ENCODE results near the gene DACT1. TPM values are rescaled to one million over a fixed set of nuclear protein-coding genes. Genes with fewer than 3 reads are reported as not detected.

The DACT1 gene
- total RNA-seq, 2 donors from 2014 or later = 0.42 to 4.2 TPM

DNA sequence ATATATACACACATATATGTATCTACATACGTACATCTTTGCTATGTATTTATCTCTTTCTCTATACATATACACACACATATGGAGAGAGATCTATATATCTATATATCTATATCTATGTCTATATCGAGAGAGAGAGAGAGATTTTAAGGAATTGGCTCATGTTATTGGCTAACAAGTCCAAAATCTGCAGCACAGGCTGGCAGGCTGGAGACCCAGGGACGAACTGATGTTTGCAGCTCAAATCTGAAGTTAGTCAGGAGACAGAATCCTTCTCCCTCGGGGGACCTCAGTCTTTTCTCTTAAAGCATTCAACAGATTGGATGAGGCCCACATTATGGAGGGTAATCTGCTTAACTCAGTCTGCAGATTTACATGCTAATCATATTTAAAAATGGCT lies 40.7 kb upstream of the DACT1 start:
- no peak overlapping the region for H3K4me3 ChIP-seq (ENCODE audit: low read length)
- no peak overlapping the region for H3K9ac ChIP-seq (ENCODE audit: extremely low read depth, low read length, poor library complexity, severe bottlenecking)
- H3K4me1 ChIP-seq (ENCODE audit: control insufficient read depth, insufficient read depth, low read length) = no peaks in the 10 kb centered on the region
- Mint-ChIP-seq H3K4me1 (no peaks in the 10 kb centered on the region), H3K36me3 (ENCODE audit: low read depth) (no peaks in the 10 kb centered on the region), H3K4me3 (no peak overlapping the region), H3K27ac (no peak overlapping the region), H3K27me3 (ENCODE audit: insufficient read depth) (no peaks in the 10 kb centered on the region), H3K9me3 (no peaks in the 10 kb centered on the region)
- 87 to 100% methylated on average over 2 to 3 of the region's 4 CpGs for WGBS, 2 experiments (ENCODE audit: insufficient coverage in 1 of 2, insufficient read length in 1 of 2)
- H3K27me3 ChIP-seq (ENCODE audit: control insufficient read depth, insufficient read depth, low read length, poor library complexity, severe bottlenecking) = no peaks in the 10 kb centered on the region
- H3K9me3 ChIP-seq (ENCODE audit: control insufficient read depth, low read length) = no peaks in the 10 kb centered on the region
- no peak for DNase-seq
- TF ChIP-seq, protein P1, sequence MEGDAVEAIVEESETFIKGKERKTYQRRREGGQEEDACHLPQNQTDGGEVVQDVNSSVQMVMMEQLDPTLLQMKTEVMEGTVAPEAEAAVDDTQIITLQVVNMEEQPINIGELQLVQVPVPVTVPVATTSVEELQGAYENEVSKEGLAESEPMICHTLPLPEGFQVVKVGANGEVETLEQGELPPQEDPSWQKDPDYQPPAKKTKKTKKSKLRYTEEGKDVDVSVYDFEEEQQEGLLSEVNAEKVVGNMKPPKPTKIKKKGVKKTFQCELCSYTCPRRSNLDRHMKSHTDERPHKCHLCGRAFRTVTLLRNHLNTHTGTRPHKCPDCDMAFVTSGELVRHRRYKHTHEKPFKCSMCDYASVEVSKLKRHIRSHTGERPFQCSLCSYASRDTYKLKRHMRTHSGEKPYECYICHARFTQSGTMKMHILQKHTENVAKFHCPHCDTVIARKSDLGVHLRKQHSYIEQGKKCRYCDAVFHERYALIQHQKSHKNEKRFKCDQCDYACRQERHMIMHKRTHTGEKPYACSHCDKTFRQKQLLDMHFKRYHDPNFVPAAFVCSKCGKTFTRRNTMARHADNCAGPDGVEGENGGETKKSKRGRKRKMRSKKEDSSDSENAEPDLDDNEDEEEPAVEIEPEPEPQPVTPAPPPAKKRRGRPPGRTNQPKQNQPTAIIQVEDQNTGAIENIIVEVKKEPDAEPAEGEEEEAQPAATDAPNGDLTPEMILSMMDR (conservative IDR thresholded peaks at IDR 0.05) = no peak
- no peaks in the 10 kb centered on the region for H3K36me3 ChIP-seq (ENCODE audit: control insufficient read depth, insufficient read depth, low read length)
- H3K27ac ChIP-seq (ENCODE audit: low read depth, low read length) = no peak overlapping the region

DNA sequence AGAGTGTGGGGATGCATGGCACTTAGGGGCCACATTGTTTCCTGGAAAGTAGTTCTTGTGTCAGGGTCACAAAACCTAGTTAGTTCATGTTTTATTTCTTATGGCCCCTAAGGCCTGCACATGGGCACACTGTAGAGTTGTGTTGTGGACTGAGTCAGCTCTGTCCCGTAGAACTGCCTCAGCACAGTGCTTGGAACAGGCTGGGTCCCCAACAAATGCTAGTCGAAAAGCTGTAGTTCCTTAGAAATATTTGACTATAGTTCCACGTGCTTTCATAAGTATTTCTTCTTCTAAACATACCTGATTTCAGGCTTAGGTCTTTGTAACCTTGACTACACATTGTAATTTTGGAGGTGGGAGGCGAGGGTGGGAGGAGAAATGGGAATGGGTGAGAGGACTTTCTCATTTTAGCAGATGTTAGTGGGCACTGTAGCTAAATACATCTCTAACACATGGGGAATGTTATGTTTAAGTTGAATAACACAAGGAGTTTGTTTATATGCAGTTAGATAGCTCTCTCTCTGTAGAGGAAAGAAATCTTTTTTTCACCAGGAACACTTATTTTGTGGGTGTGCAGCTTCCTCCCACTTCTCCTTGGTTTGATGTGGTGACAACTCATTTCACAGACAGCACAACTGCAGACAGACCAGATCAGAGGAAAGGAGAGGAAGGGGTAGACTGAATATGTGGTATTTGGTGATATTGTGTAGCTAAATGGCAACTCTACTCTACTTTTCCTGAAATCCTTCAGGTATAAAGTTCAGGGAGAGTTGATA lies 39.5 kb upstream of the DACT1 start:
- DNase-seq = no peak
- Histone ChIP-seq H3K4me3 (ENCODE audit: low read length) (no peak overlapping the region), H3K27ac (ENCODE audit: low read depth, low read length) (no peak overlapping the region), H3K4me1 (ENCODE audit: control insufficient read depth, insufficient read depth, low read length) (no peaks in the 10 kb centered on the region), H3K27me3 (ENCODE audit: control insufficient read depth, insufficient read depth, low read length, poor library complexity, severe bottlenecking) (no peaks in the 10 kb centered on the region), H3K36me3 (ENCODE audit: control insufficient read depth, insufficient read depth, low read length) (no peaks in the 10 kb centered on the region), H3K9me3 (ENCODE audit: control insufficient read depth, low read length) (no peaks in the 10 kb centered on the region), H3K9ac (ENCODE audit: extremely low read depth, low read length, poor library complexity, severe bottlenecking) (no peak overlapping the region)
- TF ChIP-seq, protein P1 (conservative IDR thresholded peaks at IDR 0.05) = no peak
- Mint-ChIP-seq H3K9me3 (no peaks in the 10 kb centered on the region), H3K4me3 (no peak overlapping the region), H3K27ac (no peak overlapping the region), H3K4me1 (no peaks in the 10 kb centered on the region), H3K27me3 (ENCODE audit: insufficient read depth) (no peaks in the 10 kb centered on the region), H3K36me3 (ENCODE audit: low read depth) (no peaks in the 10 kb centered on the region)
- WGBS, 2 experiments (ENCODE audit: insufficient coverage in 1 of 2, insufficient read length in 1 of 2) = 90 to 91% methylated on average over 2 to 4 of the region's 4 CpGs

DNA sequence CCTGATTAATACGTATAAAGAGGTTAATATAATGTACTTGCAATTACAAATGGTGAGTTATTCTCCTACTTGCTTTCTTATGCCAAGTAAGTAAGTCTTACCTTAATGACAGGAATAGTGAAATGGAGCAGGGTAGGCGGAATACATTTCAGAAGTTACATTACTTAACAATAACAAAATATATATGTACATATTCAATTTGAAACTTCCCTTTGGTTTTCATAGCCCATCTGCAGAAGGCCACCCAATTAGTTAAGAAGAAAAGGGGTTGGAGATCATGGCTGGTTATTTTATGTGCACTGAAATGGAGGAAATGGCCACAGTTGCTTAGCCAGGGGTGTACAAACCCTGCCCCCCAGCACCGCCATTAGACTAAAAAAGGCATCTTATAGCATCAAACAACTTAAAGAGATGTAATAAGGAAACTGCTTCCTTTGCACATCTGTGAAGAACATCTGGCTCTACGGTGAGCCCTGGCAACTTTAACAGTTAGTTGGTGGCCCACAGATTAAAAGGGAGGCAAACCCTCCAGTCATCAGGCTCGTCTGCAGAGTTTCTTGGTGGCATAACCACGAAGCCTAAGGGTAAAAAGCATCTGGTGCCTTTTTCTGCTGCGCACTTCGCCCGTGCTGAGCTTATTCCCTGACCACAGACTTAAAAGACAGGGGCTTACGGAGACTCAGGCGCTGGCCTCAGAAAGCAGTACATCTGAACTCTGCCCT lies 38.8 kb upstream of the DACT1 start:
- WGBS, 2 experiments (ENCODE audit: insufficient coverage in 1 of 2, insufficient read length in 1 of 2) = 87 to 92% methylated on average over 6 to 10 of the region's 11 CpGs
- H3K9me3 ChIP-seq (ENCODE audit: control insufficient read depth, low read length) = no peaks in the 10 kb centered on the region
- H3K4me1 ChIP-seq (ENCODE audit: control insufficient read depth, insufficient read depth, low read length) = no peaks in the 10 kb centered on the region
- Mint-ChIP-seq H3K4me3 (no peak overlapping the region), H3K9me3 (no peaks in the 10 kb centered on the region), H3K27ac (no peak overlapping the region), H3K36me3 (ENCODE audit: low read depth) (no peaks in the 10 kb centered on the region), H3K27me3 (ENCODE audit: insufficient read depth) (no peaks in the 10 kb centered on the region), H3K4me1 (no peaks in the 10 kb centered on the region)
- H3K4me3 ChIP-seq (ENCODE audit: low read length) = no peak overlapping the region
- H3K9ac ChIP-seq (ENCODE audit: extremely low read depth, low read length, poor library complexity, severe bottlenecking) = no peak overlapping the region
- TF ChIP-seq, protein P1 (conservative IDR thresholded peaks at IDR 0.05) = no peak
- H3K27ac ChIP-seq (ENCODE audit: low read depth, low read length) = no peak overlapping the region
- H3K27me3 ChIP-seq (ENCODE audit: control insufficient read depth, insufficient read depth, low read length, poor library complexity, severe bottlenecking) = no peaks in the 10 kb centered on the region
- DNase-seq = no peak
- no peaks in the 10 kb centered on the region for H3K36me3 ChIP-seq (ENCODE audit: control insufficient read depth, insufficient read depth, low read length)

Measured in endodermal cell (in vitro differentiated cells).